ENCODE measurements around the gene TTLL9.
"Not testable (repeated sequence)": the region's sequence is repeated elsewhere in the genome, so short reads cannot be mapped to it uniquely, and the experiment has no call there.

The TTLL9 gene

GRCh38 chr20:31890646-31891045, 20.2 kb downstream of the TTLL9 start:
- DNase-seq, result no peak

GRCh38 chr20:31894980-31895675, 24.7 kb downstream of the TTLL9 start:
- peak; percentile 39 to 69 for DNase-seq

GRCh38 chr20:31896049-31896448, 25.6 kb downstream of the TTLL9 start:
- DNase-seq, result no peak

- DNase-seq, result no peak
These were observed 27.1 kb downstream of the TTLL9 start for GRCh38 chr20:31897541-31897940.

- no peak for DNase-seq
These were observed 31.2 kb downstream of the TTLL9 start for GRCh38 chr20:31901615-31902014.

- DNase-seq, result no peak
These were observed 33.4 kb downstream of the TTLL9 start for GRCh38 chr20:31903627-31904386.

- DNase-seq, result no peak
These were observed 35.6 kb downstream of the TTLL9 start for GRCh38 chr20:31906001-31906400.

- DNase-seq, result no peak
These were observed 36.6 kb downstream of the TTLL9 start for GRCh38 chr20:31907046-31907445.

- no peak for DNase-seq
These were observed 37.6 kb downstream of the TTLL9 start for GRCh38 chr20:31908016-31908415.

GRCh38 chr20:31908424-31908823, 38.0 kb downstream of the TTLL9 start:
- no peak for DNase-seq

GRCh38 chr20:31909253-31910070, 39.0 kb downstream of the TTLL9 start:
- no peak for DNase-seq

- no peak for DNase-seq
These were observed 39.8 kb downstream of the TTLL9 start for GRCh38 chr20:31910071-31910803.

- no peak for DNase-seq
These were observed 43.2 kb downstream of the TTLL9 start for GRCh38 chr20:31913431-31914157.

GRCh38 chr20:31914170-31914569, 43.7 kb downstream of the TTLL9 start:
- no peak for DNase-seq

GRCh38 chr20:31915491-31916280, 45.3 kb downstream of the TTLL9 start:
- DNase-seq, result no peak

- DNase-seq, result no peak
These were observed 46.3 kb downstream of the TTLL9 start for GRCh38 chr20:31916708-31917107.

GRCh38 chr20:31917962-31918412, 47.6 kb downstream of the TTLL9 start:
- DNase-seq, result not testable (repeated sequence)

- DNase-seq, result no peak
These were observed 48.2 kb downstream of the TTLL9 start for GRCh38 chr20:31918466-31919105.

GRCh38 chr20:31919410-31920155, 49.1 kb downstream of the TTLL9 start:
- no peak for DNase-seq

All from CD4-positive, alpha-beta T cell treated with Interleukin-1 beta for 1 hour (primary cell).